Measurements from ENCODE around the gene IFT25. TPM values are rescaled to one million over a fixed set of nuclear protein-coding genes. Genes with fewer than 3 reads are reported as not detected.
"Not testable (repeated sequence)": the region's sequence is repeated elsewhere in the genome, so short reads cannot be mapped to it uniquely, and the experiment has no call there.

The IFT25 gene
- total RNA-seq, 1 donor from 2014 or later: 41.0 TPM

DNA sequence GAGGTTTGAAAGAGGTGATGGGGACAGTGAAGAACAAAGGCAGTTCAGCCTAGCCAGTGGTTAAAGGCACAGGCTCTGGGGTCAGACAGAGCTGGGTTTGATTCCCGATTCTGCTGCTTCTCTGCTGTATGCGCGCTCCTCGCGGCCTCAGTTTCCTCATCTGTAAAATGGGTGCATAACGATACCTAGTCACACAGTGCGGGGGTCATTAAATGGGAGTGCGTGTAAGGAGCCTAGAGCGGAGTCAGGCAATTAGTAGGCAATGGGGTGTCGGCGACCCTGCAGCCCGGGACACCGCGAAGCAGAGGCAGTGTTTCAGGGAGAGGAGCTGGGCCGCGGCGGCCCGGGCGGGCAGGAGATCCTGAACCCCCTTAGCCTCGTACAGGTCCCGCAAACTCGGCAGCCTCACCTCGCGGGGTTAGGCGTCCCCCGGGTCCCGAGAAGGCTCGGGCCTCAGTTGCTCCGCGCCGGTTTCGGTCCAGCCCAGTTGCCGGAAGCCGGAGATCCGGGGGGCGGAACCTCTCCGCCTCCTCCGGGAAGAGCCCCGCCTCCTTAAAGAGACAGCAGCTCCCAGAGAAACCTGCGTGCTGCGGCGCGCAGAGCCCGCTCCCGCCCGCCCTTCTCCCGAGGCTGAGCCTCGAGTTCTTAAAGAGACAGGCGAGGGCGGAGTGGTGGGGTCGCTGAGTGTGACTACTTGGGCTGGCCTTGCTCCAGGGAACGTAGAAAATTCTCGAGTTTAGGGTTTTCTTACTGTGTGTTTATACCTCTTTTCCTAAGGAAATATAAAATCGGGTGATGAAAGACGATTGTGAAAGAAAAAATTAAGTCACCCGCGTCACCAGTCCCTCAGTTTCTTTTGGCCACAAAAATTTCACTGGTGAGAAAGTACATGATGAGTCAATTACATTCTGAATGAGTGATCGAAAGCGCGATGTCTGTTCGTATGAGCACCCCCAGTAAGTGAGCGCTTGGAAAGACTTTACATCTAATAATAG, 55.9 kb downstream of the IFT25 start, which contains the start of gene YIPF1:
Gene YIPF1 (minus strand): TSS at position 494 of the 995 bp plus-strand sequence. CDS start 860 bp downstream, outside the sequence.
- peaks cover 40% of the 10 kb centered on the region for H3K4me1 Mint-ChIP-seq

GRCh38 chr1:53888681-53889080, 56.8 kb downstream of the IFT25 start:
- peaks cover 40% of the 10 kb centered on the region for H3K4me1 Mint-ChIP-seq
- TF ChIP-seq, protein P1, sequence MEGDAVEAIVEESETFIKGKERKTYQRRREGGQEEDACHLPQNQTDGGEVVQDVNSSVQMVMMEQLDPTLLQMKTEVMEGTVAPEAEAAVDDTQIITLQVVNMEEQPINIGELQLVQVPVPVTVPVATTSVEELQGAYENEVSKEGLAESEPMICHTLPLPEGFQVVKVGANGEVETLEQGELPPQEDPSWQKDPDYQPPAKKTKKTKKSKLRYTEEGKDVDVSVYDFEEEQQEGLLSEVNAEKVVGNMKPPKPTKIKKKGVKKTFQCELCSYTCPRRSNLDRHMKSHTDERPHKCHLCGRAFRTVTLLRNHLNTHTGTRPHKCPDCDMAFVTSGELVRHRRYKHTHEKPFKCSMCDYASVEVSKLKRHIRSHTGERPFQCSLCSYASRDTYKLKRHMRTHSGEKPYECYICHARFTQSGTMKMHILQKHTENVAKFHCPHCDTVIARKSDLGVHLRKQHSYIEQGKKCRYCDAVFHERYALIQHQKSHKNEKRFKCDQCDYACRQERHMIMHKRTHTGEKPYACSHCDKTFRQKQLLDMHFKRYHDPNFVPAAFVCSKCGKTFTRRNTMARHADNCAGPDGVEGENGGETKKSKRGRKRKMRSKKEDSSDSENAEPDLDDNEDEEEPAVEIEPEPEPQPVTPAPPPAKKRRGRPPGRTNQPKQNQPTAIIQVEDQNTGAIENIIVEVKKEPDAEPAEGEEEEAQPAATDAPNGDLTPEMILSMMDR (IDR thresholded peaks at IDR 0.05): no peak
- ChIA-PET CTCF (interaction anchor here (1.7 kb wide), 1 partner anchor 9 kb away, joined by 3 read pairs; no protein-coding TSS in a partner anchor), POLR2A (interaction anchor here (2.7 kb wide), 1 partner anchor 57 kb away, joined by 37 read pairs; the partner anchor contains the start of genes IFT25 and LRRC42)
- intact Hi-C loops (cut with micrococcal nuclease): loop anchor here (1.0 to 5.0 kb wide), 6 partner anchors 50 to 1161 kb away; partner anchors contain the start of genes IFT25, NDC1, PARS2 and SSBP3
- H3K9me3 Mint-ChIP-seq: no peaks in the 10 kb centered on the region
- H3K36me3 Mint-ChIP-seq (ENCODE audit: low read depth): peaks cover 39% of the 10 kb centered on the region
- no peak for DNase-seq
- H3K27ac Mint-ChIP-seq: peak overlapping the region; percentile 94
- no peaks in the 10 kb centered on the region for H3K27me3 Mint-ChIP-seq
- no peak for ATAC-seq (ENCODE audit: low read depth)
- H3K4me3 Mint-ChIP-seq: peak overlapping the region; percentile 98

More for the DNA sequence above, 55.9 kb downstream of the IFT25 start, which contains the start of gene YIPF1:
- no peaks in the 10 kb centered on the region for H3K27me3 Mint-ChIP-seq
- peaks cover 35% of the 10 kb centered on the region for H3K36me3 Mint-ChIP-seq (ENCODE audit: low read depth)
- POLR2A ChIA-PET: interaction anchor here (0.7 to 2.7 kb wide), 4 partner anchors 21 to 56 kb away, joined by 3 to 37 read pairs (median 4); partner anchors contain the start of genes IFT25, LRRC42 and NDC1
- CTCF ChIA-PET: interaction anchor here (0.8 to 1.7 kb wide), 3 partner anchors 10 to 70 kb away, joined by 3 to 6 read pairs (median 5); partner anchors contain the start of genes IFT25 and LRRC42
- H3K27ac Mint-ChIP-seq: peak within 1 kb of the TSS; percentile 94
- TF ChIP-seq, protein P1 (IDR thresholded peaks at IDR 0.05): no peak
- H3K9me3 Mint-ChIP-seq: no peaks in the 10 kb centered on the region
- peak; percentile 81 for DNase-seq
- ATAC-seq (ENCODE audit: low read depth): peak; percentile 98
- intact Hi-C loops (cut with micrococcal nuclease): loop anchor here (1.0 to 5.0 kb wide), 6 partner anchors 51 to 1162 kb away; partner anchors contain the start of genes IFT25, NDC1, PARS2 and SSBP3
- peak within 1 kb of the TSS; percentile 98 for H3K4me3 Mint-ChIP-seq

DNA sequence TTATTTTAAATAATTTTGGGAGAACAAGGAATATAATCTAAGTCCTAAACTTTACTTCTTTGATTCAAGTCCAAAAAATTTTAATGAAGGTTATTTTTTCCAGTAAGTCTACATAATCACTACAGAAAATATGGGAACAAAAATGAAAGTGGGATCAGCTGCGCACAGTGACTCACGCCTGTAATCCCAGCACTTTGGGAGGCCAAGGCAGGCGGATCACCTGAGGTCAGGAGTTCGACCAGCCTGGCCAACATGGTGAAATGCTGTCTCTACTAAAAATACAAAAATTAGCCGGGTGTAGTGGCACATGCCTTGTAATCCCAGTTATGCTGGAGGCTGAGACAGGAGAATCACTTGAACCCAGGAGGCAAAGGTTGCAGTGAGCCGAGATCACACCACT, 61.9 kb downstream of the IFT25 start:
- CTCF ChIA-PET: interaction anchor here (2.4 kb wide), 1 partner anchor 23 kb away, joined by 11 read pairs; no protein-coding TSS in a partner anchor

GRCh38 chr1:53881853-53882252, 63.6 kb downstream of the IFT25 start:
- peaks cover 77% of the 10 kb centered on the region for H3K36me3 Mint-ChIP-seq (ENCODE audit: low read depth)
- H3K4me1 Mint-ChIP-seq; ATAC-seq (ENCODE audit: low read depth); H3K27ac Mint-ChIP-seq; POLR2A ChIA-PET; DNase-seq; H3K27me3 Mint-ChIP-seq; H3K9me3 Mint-ChIP-seq; H3K4me3 Mint-ChIP-seq; intact Hi-C loops (cut with micrococcal nuclease): not testable (repeated sequence)
- CTCF ChIA-PET: interaction anchor here (2.4 to 4.4 kb wide), 2 partner anchors 21 to 78 kb away, joined by 11 to 40 read pairs; no protein-coding TSS in a partner anchor

More for the DNA sequence above, 61.9 kb downstream of the IFT25 start:
- H3K4me3 Mint-ChIP-seq; ATAC-seq (ENCODE audit: low read depth); DNase-seq; H3K27me3 Mint-ChIP-seq; H3K27ac Mint-ChIP-seq; intact Hi-C loops (cut with micrococcal nuclease); H3K9me3 Mint-ChIP-seq; H3K4me1 Mint-ChIP-seq: not testable (repeated sequence)
- H3K36me3 Mint-ChIP-seq (ENCODE audit: low read depth): peaks cover 70% of the 10 kb centered on the region
- POLR2A ChIA-PET: interaction anchor here (0.6 kb wide), 1 partner anchor 659 kb away, joined by 3 read pairs; no protein-coding TSS in a partner anchor

DNA sequence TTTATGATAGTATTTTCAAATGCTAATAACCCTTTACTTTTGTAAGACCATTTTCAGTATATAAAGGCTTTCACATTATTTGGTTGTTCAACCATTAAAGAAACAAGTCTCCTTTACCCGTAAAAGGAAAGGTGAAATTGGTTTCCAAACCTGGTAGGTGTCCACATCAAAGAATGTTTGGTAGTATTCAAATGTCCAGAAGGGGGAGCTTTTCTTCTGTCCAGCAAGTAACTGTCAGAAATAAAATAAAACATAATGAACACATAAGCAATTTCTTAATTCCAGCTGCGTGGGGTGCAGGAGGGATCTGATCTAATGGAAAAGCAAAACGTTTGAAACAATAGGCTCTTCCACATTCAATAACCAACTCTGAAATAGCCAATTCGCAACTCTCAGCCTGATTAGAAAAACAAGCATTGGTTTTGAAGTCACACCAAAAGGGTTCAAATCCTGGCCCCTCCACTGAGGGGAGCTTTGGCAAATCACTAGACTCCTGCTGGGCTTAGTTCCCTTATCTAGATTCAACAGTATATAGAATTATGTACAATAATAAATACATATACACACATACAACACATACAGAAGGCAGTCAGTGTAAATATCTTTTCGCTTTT, 66.9 kb downstream of the IFT25 start:
- intact Hi-C loops (cut with micrococcal nuclease): loop anchor here (1.0 to 2.0 kb wide), 4 partner anchors 18 to 611 kb away; no protein-coding TSS in a partner anchor
- H3K4me1 Mint-ChIP-seq: no peaks in the 10 kb centered on the region
- no peak for DNase-seq

GRCh38 chr1:53875150-53875549, 70.3 kb downstream of the IFT25 start:
- H3K9me3 Mint-ChIP-seq; H3K27ac Mint-ChIP-seq; H3K4me1 Mint-ChIP-seq; intact Hi-C loops (cut with micrococcal nuclease); DNase-seq; H3K4me3 Mint-ChIP-seq; ATAC-seq (ENCODE audit: low read depth); CTCF ChIA-PET; H3K27me3 Mint-ChIP-seq; POLR2A ChIA-PET: not testable (repeated sequence)
- peaks cover 73% of the 10 kb centered on the region for H3K36me3 Mint-ChIP-seq (ENCODE audit: low read depth)

More for the DNA sequence above, 66.9 kb downstream of the IFT25 start:
- no peak overlapping the region for H3K4me3 Mint-ChIP-seq
- no peak overlapping the region for H3K27ac Mint-ChIP-seq
- peaks cover 4% of the 10 kb centered on the region for H3K9me3 Mint-ChIP-seq
- peaks cover 76% of the 10 kb centered on the region for H3K36me3 Mint-ChIP-seq (ENCODE audit: low read depth)
- ChIA-PET POLR2A (no interaction called here), CTCF (interaction anchor here (0.7 to 4.4 kb wide), 10 partner anchors 10 to 611 kb away, joined by 3 to 40 read pairs (median 7); partner anchors contain the start of genes CYB5RL, IFT25, LRRC42 and MRPL37)
- no peak for ATAC-seq (ENCODE audit: low read depth)
- no peaks in the 10 kb centered on the region for H3K27me3 Mint-ChIP-seq
- TF ChIP-seq, protein P1 (IDR thresholded peaks at IDR 0.05): peak; percentile 56
